HG03095 (cell line): ENCODE measurements around the gene PAK4.
"Not testable (repeated sequence)": the region's sequence is repeated elsewhere in the genome, so short reads cannot be mapped to it uniquely, and the experiment has no call there.

Source experiments
- ATAC-seq: cut with Tn5 transposase; IDR thresholded peaks from one replicate; pipeline ENCODE4 v1.9.1; 2021; ENCODE audit warnings: moderate library complexity; ENCODE audit not compliant: unreplicated experiment

Gene PAK4

DNA sequence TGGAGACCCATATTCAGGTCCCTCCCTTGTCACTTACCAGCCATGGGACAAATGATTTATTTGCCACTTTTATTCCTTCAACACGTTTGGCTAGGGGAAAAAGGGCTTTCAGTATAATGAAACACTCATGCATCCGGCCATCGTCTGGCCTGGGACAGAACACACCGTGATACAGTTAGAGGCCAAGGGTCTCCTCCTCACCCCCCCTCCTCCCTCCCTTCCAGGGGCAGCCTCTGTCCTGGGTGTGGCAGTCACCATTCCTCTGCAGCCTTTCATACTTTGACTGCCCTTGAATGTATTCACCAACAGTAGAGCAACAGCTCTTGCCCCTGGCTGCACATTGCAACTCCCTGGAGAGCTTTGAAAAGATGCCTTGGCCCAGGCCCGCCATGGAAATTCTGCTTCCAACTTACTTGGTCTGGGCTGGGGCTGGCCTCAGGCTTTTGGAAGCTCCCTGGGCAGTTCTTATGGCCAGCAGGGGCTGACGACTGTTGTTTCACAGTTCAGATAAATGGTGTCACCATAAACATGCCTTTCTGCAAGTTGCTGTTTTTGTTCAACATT is 3.0 kb downstream of the PAK4 start:
- no peak for ATAC-seq

DNA sequence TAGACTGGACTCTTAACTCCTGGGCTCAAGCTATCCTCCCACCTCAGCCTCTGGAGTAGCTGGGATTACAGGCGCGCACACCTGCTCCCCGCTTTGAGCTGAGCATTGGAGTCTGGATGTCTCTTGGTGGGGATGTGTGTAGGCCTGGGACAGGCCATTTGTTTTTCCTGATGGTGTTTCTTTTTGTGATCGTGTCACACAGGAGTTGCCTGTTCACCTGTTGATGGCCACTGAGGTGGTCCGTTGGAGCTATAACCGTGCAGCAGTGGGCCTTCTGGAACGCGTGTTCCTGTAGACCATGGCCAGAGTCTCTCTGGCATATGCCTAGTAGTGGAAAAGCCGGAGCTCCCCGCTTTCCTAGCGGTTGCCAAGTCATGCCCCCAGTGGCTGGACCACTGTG is 3.5 kb downstream of the PAK4 start:
- no peak for ATAC-seq

DNA sequence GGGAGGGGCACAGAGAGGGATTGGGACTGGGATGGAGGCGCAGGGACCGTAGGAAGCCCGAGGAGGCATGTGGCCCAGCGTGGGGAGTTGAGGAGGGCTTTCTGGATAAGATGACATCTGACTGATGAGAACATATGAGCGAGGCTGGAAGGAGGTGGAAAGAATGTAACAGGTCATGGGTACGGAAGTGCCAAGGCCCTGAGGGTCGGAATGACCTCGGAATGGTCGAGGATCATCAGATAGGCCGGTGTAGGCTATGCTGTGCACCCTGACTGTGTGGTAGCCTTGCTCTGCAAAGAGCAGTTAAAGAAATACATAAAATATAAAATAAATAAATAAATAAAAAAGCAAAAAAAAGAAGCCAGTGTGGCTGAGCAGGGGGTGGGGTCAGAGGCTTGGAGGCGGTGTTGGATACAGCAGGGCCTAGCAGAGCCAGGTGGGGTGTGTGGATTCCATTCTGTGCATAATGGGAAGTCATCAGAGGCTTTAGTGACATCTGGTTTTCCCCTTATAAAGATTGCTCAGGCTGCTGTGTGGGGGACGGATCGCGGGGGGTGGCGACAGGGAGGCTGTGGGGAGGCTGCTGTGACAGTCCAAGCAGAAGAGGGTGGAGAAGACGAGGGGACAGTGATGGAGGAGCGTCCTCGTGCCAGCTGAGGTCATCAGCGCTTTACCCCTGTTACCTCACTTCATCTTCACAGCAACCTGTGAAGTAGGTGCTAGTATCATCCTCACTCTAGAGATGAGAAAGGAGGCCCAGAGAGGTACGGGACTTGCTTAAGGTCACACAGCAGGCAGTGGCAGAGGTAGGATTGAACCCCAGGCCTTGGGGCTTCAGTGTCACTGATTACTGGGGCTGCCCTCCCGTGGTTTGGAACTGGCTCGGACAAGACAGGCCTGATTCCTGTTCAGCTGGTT is 5.0 kb downstream of the PAK4 start:
- ATAC-seq, result no peak

DNA sequence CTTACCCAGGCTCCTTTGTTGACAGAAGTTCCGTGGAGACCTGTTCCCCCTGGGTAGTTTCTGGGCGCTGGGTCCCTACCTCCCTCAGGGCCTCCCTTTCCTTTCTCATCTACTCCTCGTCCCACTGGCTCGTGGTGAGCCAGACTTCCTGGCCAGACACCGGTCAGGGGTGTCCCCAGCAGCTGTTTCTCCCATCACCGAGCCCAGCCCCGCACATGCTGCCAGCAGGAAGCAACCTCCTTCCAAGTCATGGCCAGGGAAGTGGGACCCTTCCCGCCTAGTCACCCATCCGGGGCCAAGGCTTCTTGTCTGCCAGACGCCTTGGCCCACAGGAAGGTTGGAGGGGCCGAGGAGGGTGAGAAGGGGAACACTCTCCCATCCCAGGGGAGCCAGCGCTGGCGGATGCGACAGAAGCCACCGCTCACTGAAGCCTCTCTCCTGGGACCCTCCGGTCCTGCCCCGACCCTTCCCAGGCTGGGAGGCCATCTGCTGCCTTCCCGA is 5.7 kb downstream of the PAK4 start:
- ATAC-seq, result no peak

DNA sequence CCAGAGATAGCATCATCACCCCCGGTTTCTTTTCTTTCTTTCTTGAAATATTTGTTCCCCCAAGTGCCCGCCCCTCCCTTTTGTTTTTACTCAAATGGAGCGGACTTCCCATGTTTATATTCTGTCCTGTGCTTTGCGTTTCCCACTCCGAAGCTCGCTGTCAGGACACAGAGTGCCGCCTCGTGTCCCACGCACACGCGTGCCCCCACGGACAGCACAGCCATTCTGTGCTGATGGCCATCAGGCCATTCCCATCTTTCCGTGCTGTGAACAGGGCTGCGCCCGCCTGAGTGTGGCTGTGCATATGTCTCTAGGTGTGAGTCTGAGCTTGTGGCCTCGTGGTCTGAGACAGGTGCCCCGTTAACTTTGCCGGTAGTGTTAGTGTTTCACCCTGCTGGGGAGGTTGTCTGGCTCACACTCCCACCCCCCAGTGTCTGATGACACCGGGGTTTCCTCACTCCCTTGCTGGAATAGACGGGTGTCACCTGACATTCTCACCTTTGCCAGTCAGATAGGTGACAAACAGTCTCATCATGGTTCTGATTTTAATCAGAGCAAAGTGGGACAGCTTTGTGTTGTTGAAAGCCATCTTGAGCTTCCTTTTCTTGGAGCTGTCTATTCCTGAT is 6.9 kb downstream of the PAK4 start:
- no peak for ATAC-seq

GRCh38 chr19:39133431-39134270 is 8.1 kb downstream of the PAK4 start:
- ATAC-seq, result no peak

DNA sequence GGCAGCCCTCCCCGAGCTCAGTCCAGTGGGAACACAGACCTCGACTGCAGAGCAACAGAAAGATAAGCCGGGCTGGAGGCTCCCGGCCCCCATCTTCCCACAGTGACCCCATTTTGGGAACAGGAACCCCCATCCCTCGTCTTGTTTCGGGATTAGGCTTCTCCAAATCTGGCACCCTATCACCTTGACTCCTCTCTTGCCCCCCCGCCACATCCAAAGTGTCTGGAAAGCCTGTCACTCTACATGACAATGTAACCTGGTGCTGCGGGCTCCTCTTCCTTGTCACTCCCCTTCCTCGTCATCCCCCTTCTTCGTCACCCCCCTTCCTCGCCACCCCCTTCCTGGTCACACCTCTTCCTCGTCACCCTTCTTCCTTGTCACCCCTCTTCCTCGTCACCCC is 10.1 kb downstream of the PAK4 start:
- ATAC-seq, result no peak

GRCh38 chr19:39136225-39136940 is 10.8 kb downstream of the PAK4 start:
- no peak for ATAC-seq

DNA sequence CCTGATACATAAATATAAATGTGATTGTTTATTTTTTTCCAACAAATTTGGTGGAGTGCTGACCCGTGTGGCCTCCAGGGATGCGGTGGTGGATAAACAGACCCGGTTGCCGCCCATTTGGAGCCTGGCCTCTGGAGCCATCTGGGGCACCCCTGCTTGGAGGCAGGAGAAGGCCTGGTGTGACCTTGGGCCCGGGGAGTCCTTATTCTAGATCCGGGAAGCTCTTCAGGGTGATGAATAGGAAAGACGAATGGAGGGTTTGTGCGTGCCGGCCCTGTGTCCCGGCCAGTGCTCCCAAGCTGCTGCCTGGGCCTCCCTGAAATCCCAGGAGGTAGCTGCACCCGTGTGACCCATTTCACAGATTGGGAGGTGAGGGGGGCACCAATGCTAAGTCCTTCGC is 11.5 kb downstream of the PAK4 start:
- no peak for ATAC-seq

DNA sequence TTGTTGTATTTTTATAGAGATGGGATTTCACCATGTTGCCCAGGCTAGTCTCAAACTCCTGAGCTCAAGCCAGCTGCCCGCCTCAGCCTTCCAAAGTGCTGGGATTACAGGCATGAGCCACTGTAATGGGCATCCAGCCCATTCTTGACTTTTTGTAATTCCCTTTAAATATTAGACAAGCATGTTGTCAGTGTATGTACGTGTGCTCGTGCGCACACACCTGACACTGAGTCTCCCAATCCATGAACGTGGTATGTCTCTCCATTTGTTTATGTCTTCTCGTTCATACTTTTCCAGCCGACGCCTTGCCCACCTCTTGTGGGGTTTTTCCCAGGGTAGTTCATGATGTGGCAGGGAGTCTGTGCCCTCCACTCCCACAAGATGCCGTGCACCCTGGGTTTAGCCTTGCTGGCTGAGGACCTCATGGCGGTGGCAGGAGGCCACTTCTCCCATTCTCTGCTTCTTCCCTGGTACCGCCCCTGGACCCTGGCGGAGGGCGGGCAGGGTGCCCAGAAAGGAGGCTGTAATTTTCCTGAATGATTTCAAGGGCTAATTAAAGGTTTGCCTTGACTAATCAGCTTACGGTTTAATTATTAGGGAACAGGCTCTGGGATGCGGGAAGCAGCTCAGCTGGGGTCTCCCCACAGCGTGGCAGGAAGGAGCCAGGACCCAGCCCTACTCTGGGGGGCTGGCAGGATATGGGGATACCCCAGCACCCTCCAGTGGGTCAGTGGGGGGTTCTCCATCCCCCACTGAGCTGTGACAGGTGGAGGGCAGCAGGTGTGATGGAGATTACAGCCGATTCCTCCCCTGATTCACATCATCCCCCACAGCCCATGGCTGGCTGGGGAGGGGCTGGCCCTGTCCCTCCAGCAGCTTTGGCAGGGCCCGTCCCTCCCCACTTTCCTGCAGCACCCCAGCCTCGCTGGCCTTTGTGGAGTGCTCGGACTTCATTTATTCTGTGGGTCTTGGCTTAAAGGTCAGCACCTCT is 12.9 kb downstream of the PAK4 start:
- ATAC-seq, result no peak

GRCh38 chr19:39139305-39139874 is 13.8 kb downstream of the PAK4 start:
- ATAC-seq, result no peak

GRCh38 chr19:39139971-39140453 is 14.4 kb downstream of the PAK4 start:
- no peak for ATAC-seq

GRCh38 chr19:39140594-39140993 is 15.0 kb downstream of the PAK4 start:
- no peak for ATAC-seq

DNA sequence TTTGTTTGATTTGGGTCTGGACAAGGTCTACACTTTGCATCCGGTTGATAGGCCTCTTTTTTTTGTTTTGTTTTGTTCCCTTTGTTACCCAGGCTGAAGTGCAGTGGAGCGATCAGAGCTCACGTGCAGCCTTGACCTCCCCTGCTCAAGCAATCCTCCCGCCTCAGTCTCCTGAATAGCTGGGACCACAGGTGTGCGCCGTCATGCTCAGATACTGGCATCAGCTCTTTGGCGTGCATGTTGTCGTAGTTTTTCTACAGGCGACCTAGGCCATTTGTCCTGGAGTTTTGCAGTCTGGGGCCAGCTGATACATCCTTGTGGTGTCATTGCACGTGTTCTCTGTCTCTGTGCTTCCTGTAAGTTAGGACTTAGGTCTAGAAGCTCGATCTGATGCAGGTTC is 16.3 kb downstream of the PAK4 start:
- no peak for ATAC-seq

GRCh38 chr19:39142630-39143029 is 17.0 kb downstream of the PAK4 start:
- no peak for ATAC-seq

- ATAC-seq, result not testable (repeated sequence)
Measured at GRCh38 chr19:39143757-39144289, 18.2 kb downstream of the PAK4 start.

- ATAC-seq, result no peak
Measured at GRCh38 chr19:39144290-39145071, 18.9 kb downstream of the PAK4 start.
